Liver (tissue), 3 donors: ENCODE data around the gene PELI1.

ENCODE experiments used
- GABPA ChIP-seq, 2 donors: IDR thresholded peaks in 1 of 2; conservative IDR thresholded peaks in 1 of 2; 2 replicates each; pipeline ENCODE4 v1.6.1; 2016; ENCODE audit warnings: antibody characterized with exemption in 2 of 2, mild to moderate bottlenecking in 1 of 2, moderate library complexity in 1 of 2
- HNF4A ChIP-seq, 2 donors: conservative IDR thresholded peaks; 2 replicates each; pipeline ENCODE4 v1.6.1; 2016; ENCODE audit warnings: antibody characterized with exemption in 2 of 2, mild to moderate bottlenecking in 2 of 2
- HNF4G ChIP-seq: IDR thresholded peaks from 2 replicates; pipeline ENCODE4 v1.6.1; 2016; ENCODE audit warnings: antibody characterized with exemption
- JUND ChIP-seq, 2 donors: IDR thresholded peaks; 2 replicates each; pipeline ENCODE4 v1.6.1; 2016; ENCODE audit warnings: antibody characterized with exemption in 2 of 2
- NR2F2 ChIP-seq: IDR thresholded peaks from 2 replicates; pipeline ENCODE4 v1.6.1; 2016; ENCODE audit warnings: antibody characterized with exemption
- RAD21 ChIP-seq, 2 donors: IDR thresholded peaks; 2 replicates each; pipeline ENCODE4 v1.6.1; 2016; ENCODE audit warnings: antibody characterized with exemption in 2 of 2, mild to moderate bottlenecking in 2 of 2
- RXRA ChIP-seq, 2 donors: IDR thresholded peaks; 2 replicates each; pipeline ENCODE4 v1.6.1; 2017 to 2018; ENCODE audit warnings: antibody characterized with exemption in 2 of 2, mild to moderate bottlenecking in 1 of 2
- TAF1 ChIP-seq: conservative IDR thresholded peaks from 2 replicates; pipeline ENCODE4 v1.6.1; 2016; ENCODE audit warnings: antibody characterized with exemption, mild to moderate bottlenecking
- YY1 ChIP-seq: IDR thresholded peaks from 2 replicates; pipeline ENCODE4 v1.6.1; 2016; ENCODE audit warnings: antibody characterized with exemption, mild to moderate bottlenecking
- TF ChIP-seq, protein P1 (sequence below): IDR thresholded peaks from 2 replicates; pipeline ENCODE4 v1.6.1; 2016; ENCODE audit warnings: antibody characterized with exemption, mild to moderate bottlenecking
- TF ChIP-seq, protein P2 (sequence below): fragments of 150-350 bp; IDR thresholded peaks from 2 replicates; pipeline ENCODE4 v1.5.1; 2017; ENCODE audit warnings: improper control_type of control experiment, low read depth, low read length; ENCODE audit not compliant: missing input control
- TF ChIP-seq, protein P3 (sequence below): IDR thresholded peaks from 2 replicates; pipeline ENCODE4 v1.6.1; 2016; ENCODE audit warnings: antibody characterized with exemption
- TF ChIP-seq, protein P4 (sequence below): IDR thresholded peaks from 2 replicates; pipeline ENCODE4 v1.6.1; 2016; ENCODE audit warnings: antibody characterized with exemption
- donor health status: healthy.
- donor health status: healthy.

DNA sequence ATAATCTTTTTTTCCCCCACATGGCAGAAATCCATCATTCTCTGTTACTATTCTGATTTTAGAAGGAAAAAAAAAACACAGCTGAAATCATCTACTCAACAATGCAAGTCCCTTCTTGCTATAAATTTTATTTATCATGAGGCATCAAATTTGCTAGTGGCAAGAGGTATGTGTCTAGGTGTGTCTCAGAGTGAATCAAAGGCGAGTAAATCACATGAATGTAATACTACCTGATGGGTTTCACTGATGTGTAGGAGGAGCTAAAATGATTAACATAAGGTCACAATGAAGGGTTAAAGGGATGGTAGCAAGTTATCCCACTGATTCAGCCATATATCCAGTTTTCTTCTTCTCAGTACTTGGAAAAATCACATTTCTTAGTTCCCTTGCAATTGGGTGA is 24.5 kb upstream of the PELI1 start:
- TF ChIP-seq, protein P1, sequence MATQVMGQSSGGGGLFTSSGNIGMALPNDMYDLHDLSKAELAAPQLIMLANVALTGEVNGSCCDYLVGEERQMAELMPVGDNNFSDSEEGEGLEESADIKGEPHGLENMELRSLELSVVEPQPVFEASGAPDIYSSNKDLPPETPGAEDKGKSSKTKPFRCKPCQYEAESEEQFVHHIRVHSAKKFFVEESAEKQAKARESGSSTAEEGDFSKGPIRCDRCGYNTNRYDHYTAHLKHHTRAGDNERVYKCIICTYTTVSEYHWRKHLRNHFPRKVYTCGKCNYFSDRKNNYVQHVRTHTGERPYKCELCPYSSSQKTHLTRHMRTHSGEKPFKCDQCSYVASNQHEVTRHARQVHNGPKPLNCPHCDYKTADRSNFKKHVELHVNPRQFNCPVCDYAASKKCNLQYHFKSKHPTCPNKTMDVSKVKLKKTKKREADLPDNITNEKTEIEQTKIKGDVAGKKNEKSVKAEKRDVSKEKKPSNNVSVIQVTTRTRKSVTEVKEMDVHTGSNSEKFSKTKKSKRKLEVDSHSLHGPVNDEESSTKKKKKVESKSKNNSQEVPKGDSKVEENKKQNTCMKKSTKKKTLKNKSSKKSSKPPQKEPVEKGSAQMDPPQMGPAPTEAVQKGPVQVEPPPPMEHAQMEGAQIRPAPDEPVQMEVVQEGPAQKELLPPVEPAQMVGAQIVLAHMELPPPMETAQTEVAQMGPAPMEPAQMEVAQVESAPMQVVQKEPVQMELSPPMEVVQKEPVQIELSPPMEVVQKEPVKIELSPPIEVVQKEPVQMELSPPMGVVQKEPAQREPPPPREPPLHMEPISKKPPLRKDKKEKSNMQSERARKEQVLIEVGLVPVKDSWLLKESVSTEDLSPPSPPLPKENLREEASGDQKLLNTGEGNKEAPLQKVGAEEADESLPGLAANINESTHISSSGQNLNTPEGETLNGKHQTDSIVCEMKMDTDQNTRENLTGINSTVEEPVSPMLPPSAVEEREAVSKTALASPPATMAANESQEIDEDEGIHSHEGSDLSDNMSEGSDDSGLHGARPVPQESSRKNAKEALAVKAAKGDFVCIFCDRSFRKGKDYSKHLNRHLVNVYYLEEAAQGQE = no peak
- TF ChIP-seq, protein P2, sequence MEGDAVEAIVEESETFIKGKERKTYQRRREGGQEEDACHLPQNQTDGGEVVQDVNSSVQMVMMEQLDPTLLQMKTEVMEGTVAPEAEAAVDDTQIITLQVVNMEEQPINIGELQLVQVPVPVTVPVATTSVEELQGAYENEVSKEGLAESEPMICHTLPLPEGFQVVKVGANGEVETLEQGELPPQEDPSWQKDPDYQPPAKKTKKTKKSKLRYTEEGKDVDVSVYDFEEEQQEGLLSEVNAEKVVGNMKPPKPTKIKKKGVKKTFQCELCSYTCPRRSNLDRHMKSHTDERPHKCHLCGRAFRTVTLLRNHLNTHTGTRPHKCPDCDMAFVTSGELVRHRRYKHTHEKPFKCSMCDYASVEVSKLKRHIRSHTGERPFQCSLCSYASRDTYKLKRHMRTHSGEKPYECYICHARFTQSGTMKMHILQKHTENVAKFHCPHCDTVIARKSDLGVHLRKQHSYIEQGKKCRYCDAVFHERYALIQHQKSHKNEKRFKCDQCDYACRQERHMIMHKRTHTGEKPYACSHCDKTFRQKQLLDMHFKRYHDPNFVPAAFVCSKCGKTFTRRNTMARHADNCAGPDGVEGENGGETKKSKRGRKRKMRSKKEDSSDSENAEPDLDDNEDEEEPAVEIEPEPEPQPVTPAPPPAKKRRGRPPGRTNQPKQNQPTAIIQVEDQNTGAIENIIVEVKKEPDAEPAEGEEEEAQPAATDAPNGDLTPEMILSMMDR = no peak
- no peak for TF ChIP-seq YY1
- TF ChIP-seq, protein P3, sequence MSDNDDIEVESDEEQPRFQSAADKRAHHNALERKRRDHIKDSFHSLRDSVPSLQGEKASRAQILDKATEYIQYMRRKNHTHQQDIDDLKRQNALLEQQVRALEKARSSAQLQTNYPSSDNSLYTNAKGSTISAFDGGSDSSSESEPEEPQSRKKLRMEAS = no peak
- no peak for TF ChIP-seq RXRA (IDR thresholded peaks at IDR 0.05)
- TF ChIP-seq, protein P4, sequence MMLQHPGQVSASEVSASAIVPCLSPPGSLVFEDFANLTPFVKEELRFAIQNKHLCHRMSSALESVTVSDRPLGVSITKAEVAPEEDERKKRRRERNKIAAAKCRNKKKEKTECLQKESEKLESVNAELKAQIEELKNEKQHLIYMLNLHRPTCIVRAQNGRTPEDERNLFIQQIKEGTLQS = no peak
- TF ChIP-seq NR2F2 = no peak
- TF ChIP-seq HNF4A (conservative IDR thresholded peaks at IDR 0.05) = no peak
- TF ChIP-seq TAF1 = no peak
- TF ChIP-seq RAD21 (IDR thresholded peaks at IDR 0.05) = no peak
- TF ChIP-seq JUND (IDR thresholded peaks at IDR 0.05) = no peak
- TF ChIP-seq GABPA (IDR thresholded peaks at IDR 0.05 in 1 of 2, conservative IDR thresholded peaks at IDR 0.05 in 1 of 2) = no peak
- TF ChIP-seq HNF4G = no peak
